ENCODE results near the gene NAT16.

GRCh38 chr7:101200504-101200861 lies 20.4 kb upstream of the NAT16 start:
- TF ChIP-seq, protein P1, sequence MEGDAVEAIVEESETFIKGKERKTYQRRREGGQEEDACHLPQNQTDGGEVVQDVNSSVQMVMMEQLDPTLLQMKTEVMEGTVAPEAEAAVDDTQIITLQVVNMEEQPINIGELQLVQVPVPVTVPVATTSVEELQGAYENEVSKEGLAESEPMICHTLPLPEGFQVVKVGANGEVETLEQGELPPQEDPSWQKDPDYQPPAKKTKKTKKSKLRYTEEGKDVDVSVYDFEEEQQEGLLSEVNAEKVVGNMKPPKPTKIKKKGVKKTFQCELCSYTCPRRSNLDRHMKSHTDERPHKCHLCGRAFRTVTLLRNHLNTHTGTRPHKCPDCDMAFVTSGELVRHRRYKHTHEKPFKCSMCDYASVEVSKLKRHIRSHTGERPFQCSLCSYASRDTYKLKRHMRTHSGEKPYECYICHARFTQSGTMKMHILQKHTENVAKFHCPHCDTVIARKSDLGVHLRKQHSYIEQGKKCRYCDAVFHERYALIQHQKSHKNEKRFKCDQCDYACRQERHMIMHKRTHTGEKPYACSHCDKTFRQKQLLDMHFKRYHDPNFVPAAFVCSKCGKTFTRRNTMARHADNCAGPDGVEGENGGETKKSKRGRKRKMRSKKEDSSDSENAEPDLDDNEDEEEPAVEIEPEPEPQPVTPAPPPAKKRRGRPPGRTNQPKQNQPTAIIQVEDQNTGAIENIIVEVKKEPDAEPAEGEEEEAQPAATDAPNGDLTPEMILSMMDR (IDR thresholded peaks at IDR 0.05): no peak
- TF ChIP-seq POLR2A (IDR thresholded peaks at IDR 0.05): no peak
